ENCODE measurements around the gene SUN5. TPM values are rescaled to one million over a fixed set of nuclear protein-coding genes. Genes with fewer than 3 reads are reported as not detected.

Gene SUN5
- total RNA-seq, 1 donor from 2014 or later, result not detected

GRCh38 chr20:33014336-33015113 is 10.3 kb upstream of the SUN5 start:
- Mint-ChIP-seq H3K9me3 (ENCODE audit: low read depth) (no peaks in the 10 kb centered on the region), H3K36me3 (ENCODE audit: insufficient read depth) (no peaks in the 10 kb centered on the region), H3K27ac (no peak overlapping the region), H3K4me3 (ENCODE audit: low read depth) (no peak overlapping the region), H3K4me1 (ENCODE audit: low read depth) (no peaks in the 10 kb centered on the region), H3K27me3 (peaks cover 47% of the 10 kb centered on the region)
- no peak for TF ChIP-seq CTCF (IDR thresholded peaks at IDR 0.05; ENCODE audit: unreplicated experiment)
- no peak for DNase-seq (ENCODE audit: low spot score, unreplicated experiment)

GRCh38 chr20:33013701-33014326 is 9.6 kb upstream of the SUN5 start:
- Mint-ChIP-seq H3K36me3 (ENCODE audit: insufficient read depth) (no peaks in the 10 kb centered on the region), H3K4me1 (ENCODE audit: low read depth) (no peaks in the 10 kb centered on the region), H3K27me3 (peaks cover 43% of the 10 kb centered on the region), H3K4me3 (ENCODE audit: low read depth) (no peak overlapping the region), H3K9me3 (ENCODE audit: low read depth) (no peaks in the 10 kb centered on the region), H3K27ac (no peak overlapping the region)
- TF ChIP-seq CTCF (IDR thresholded peaks at IDR 0.05; ENCODE audit: unreplicated experiment), result no peak
- DNase-seq (ENCODE audit: low spot score, unreplicated experiment), result no peak

- Mint-ChIP-seq H3K27ac (no peak overlapping the region), H3K4me3 (ENCODE audit: low read depth) (no peak overlapping the region), H3K9me3 (ENCODE audit: low read depth) (no peaks in the 10 kb centered on the region), H3K27me3 (peaks cover 41% of the 10 kb centered on the region), H3K36me3 (ENCODE audit: insufficient read depth) (no peaks in the 10 kb centered on the region), H3K4me1 (ENCODE audit: low read depth) (no peaks in the 10 kb centered on the region)
- TF ChIP-seq CTCF (IDR thresholded peaks at IDR 0.05; ENCODE audit: unreplicated experiment), result no peak
- DNase-seq (ENCODE audit: low spot score, unreplicated experiment), result no peak
Observed at GRCh38 chr20:33012327-33013189, 8.3 kb upstream of the SUN5 start.

GRCh38 chr20:33010674-33011449 is 6.6 kb upstream of the SUN5 start:
- H3K4me1 Mint-ChIP-seq (ENCODE audit: low read depth), result no peaks in the 10 kb centered on the region
- no peak overlapping the region for H3K4me3 Mint-ChIP-seq (ENCODE audit: low read depth)
- no peak for DNase-seq (ENCODE audit: low spot score, unreplicated experiment)
- H3K9me3 Mint-ChIP-seq (ENCODE audit: low read depth), result no peaks in the 10 kb centered on the region
- TF ChIP-seq CTCF (IDR thresholded peaks at IDR 0.05; ENCODE audit: unreplicated experiment), result no peak
- peaks cover 31% of the 10 kb centered on the region for H3K27me3 Mint-ChIP-seq
- H3K36me3 Mint-ChIP-seq (ENCODE audit: insufficient read depth), result no peaks in the 10 kb centered on the region
- no peak overlapping the region for H3K27ac Mint-ChIP-seq
